HL-60/S4 treated with retinoic acid at 250 ng/mL for 4 days and 3 days (cell line): ENCODE measurements around the gene U2AF1.
"Not testable (repeated sequence)": the region's sequence is repeated elsewhere in the genome, so short reads cannot be mapped to it uniquely, and the experiment has no call there.

Source experiments
- in situ Hi-C: fragments of 300-500 bp; cut with MboI; formaldehyde crosslinking; loops from 2 replicates; pipeline ENCODE4 v1.7.0; 2022; ENCODE audit warnings: low sequenced_read_pairs

The U2AF1 gene, protein sequence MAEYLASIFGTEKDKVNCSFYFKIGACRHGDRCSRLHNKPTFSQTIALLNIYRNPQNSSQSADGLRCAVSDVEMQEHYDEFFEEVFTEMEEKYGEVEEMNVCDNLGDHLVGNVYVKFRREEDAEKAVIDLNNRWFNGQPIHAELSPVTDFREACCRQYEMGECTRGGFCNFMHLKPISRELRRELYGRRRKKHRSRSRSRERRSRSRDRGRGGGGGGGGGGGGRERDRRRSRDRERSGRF

DNA sequence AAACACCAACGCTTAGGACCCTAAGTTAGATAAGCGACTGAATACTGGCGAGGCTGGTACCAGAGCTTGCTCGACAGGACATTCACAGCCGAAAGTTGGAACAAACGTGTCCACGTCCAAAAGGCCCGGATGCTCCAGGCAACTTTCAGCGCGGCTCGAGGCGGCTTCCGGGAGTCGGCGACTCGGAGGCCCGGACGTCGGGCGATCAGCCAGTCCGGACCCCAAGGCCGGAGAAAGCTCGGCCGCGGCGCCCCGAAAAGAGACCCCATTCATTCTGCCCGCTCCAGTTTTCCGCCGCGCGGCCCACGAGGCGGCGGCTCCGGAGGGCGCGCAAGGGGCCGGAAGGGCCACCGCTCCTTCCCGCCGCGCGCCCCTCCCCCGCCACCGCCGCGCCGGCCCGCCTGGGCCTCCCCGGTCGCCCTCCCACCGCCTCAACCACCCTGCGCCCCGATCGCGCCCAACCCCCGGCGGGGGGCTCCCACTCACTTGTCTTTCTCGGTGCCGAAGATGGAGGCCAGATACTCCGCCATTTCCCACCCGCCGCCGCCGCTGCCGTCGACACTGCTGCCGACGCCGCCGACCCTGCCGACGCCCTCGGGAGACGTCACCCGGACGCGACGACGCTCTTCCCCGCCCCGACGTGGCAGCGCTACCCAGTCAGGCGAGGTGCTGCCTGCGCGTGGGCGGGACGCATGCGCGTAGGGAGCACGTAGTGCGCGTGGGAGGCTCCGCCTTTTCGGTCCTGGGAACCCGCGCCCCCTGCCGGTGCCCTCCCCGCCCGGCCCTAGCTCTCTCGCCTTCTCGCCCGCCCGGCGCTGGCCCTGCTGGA, at the start of gene U2AF1:
Gene U2AF1 (minus strand): TSS at position 606 of the 829 bp plus-strand sequence. CDS start 76 bp downstream, at position 530.
- in situ Hi-C loops: not testable (repeated sequence)

DNA sequence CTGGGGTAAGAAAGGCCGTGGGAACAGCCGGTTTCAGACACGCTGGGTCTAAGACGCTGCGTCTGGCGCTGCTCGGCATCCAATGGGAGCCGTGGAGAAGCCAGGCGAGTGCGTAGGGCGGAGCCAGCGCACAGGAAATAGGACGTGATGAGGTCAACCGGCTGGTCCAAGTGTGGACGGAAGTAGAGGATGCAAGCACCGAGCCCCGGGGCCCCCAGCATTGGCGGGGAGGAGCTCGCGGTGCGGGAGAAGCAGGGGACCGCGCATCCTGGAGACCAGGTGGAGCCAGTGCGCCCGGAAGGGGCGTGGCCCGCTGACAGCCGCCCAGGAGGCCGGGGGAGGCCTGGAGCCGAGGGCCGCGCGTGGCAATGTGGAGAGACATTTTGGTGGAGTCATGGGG, 46.2 kb upstream of the U2AF1 start:
- in situ Hi-C loops: not testable (repeated sequence)

DNA sequence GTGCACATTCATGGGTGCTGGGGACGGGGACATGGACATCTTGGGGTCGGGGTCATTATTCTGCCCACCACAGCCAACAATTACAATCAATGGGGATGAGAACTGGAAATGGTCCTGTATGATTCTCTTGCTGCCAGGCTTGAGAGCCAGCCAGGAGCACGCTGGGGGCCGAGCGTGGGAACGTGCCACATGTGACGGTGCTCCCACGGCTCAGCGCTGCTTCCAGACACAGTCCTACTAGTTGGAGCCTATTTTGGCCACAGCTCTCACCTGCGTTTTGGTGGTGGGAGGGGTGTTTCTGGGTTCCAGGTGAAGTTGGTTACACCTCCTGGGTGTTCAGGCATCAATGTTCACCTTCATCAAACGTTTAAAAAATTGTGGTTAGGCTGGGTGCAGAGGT, 42.0 kb upstream of the U2AF1 start:
- in situ Hi-C loops: not testable (repeated sequence)

DNA sequence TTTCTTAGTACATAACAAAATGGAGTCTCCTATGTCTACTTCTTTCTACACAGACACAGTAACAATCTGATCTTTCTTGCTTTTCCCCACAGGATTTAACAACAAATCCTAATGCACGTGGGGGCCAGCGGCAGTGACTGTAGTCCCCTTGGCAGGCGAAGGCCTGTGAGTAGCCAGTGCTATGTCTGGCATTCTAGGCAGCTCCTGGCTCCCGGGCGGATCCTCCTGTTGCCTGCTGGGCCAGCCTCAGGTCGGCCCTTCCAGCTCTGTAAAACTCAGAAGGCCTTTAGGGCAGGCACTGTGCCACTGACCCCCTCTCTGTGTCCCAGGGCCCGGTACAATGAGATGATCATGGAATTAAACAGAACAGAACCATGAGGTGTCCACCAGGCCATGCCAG, 40.6 kb upstream of the U2AF1 start:
- in situ Hi-C loops: not testable (repeated sequence)

DNA sequence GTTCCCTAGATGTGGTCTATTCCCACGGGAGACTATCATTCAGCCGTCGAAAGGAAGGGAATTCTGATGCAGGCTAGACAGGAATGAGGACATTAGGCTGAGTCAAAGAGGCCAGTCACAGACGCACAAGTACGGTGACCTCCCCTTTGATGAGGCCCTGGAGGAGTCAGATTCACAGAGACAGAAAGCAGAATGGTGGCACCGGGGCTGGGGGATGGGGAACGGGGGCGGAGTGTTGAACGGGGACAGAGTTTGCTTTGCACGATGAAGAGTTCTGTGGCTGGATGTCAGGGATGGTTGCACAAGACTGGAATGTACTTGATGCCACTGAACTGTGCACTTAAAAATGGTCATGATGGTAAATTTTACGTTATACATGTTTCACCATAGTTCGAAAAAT, 39.3 kb upstream of the U2AF1 start:
- in situ Hi-C loops: not testable (repeated sequence)

DNA sequence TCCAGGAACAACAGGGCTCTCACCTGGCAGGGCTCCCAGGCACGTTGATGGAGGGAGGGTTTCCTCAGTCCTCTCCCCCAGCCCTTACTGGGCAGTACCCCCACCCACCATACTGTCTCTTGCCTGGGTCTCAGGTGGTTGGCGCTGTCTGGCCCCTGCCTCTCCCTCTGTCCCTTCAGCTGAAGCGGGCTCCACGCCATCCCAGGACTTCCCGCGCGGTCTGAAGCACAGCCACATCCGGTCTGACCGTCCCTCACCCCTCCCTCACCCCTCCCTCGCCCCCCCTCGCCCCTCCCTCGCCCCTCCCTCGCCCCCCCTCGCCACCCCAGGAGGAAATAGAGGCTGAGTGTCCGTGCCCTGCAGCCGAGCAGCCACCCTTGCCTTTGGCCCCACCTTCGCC, 34.0 kb upstream of the U2AF1 start:
- in situ Hi-C loops: not testable (repeated sequence)

DNA sequence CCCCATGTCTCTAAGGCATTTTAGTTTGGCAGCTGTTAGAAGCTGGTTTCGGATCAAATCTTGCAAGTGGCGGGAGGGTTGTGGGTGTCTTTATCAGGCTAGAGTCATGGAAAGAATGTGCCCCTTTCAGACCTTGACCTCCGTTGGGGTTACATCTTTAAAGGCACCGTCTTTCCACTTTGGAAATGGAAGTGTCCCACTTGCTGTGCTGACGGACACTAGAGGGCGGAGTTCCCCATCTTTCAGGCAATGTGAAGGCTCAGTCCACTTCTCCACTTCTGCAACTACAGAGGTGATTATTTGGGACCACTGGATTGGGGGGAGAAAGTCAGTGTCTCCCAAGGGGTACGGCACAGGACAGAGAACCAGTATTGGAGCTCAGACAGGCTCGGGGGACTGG, 31.6 kb upstream of the U2AF1 start:
- in situ Hi-C loops: not testable (repeated sequence)

DNA sequence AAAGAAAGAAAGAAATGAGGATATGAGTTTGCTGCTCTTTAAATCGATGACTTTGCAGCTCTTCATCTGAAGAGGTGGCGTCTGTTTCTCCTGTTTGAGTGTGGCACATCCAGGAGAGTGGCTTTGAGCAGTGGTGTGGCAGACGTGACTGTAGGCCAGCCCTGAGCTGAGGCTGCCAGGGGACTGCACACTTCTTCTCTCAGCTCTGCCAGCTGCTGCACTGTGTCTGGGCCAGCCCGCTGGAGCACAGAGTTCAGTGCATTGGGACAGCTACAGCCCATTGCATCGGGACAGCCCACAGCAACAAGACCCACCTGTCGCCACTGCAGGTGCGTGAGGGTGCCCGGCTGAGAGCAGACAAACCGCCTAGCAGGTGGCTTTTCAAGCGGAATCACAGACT, 27.1 kb upstream of the U2AF1 start:
- in situ Hi-C loops: not testable (repeated sequence)

DNA sequence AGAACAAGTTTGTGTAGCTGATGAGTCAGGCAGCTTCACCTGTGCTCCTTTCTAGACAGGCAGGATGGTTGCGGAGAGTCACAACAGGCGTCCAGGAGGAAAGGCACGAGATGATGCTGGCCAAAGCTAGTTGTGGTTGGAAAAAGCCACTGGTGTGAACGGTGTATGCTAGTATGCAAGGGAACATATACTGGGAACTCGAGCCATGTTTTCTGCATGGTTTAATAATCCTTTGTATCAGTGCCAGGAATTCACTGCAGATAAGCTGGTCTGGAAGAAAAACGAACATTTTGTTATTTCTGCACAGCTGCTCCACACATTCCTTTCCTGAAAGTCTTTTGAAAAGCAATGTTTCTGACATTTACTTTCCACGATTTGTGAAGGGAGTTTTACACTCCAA, 22.7 kb upstream of the U2AF1 start:
- in situ Hi-C loops: not testable (repeated sequence)

DNA sequence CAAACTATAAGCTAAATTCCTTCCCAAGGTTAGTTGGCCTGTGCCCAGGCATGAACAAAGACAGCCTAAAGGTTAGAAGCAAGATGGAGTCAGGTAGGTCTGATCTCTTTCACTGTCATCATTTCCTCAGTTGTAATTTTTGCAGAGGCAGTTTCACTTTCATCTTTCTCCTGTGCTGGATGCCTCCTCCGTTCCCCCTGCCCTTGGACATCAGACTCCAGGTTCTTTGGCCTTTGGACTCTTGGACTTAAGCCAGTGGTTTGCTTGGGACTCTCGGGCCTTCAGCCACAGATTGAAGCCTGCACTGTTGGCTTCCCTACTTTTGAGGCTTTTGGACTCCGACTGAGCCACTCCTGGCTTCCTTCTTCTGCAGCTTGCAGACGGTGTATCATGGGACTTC, 8.6 kb upstream of the U2AF1 start:
- in situ Hi-C loops: not testable (repeated sequence)

DNA sequence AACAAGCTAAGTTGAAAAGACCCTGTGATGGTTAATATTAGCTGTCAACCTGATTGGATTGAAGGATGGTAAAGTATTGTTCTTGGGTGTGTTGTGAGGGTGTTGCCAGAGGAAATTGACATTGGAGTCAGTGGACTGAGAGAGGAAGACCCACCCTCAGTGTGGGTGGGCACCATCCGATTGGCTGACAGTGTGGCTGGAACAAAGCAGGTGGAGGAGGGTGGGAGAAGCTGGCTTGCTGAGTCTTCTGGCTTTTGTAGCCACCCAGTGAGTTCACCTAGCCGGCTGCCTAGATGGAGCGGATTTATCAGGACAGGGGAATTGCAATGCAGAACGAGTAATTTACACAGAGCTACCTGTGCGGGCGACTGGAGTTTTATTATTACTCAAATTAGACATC, 7.1 kb upstream of the U2AF1 start:
- in situ Hi-C loops: not testable (repeated sequence)

DNA sequence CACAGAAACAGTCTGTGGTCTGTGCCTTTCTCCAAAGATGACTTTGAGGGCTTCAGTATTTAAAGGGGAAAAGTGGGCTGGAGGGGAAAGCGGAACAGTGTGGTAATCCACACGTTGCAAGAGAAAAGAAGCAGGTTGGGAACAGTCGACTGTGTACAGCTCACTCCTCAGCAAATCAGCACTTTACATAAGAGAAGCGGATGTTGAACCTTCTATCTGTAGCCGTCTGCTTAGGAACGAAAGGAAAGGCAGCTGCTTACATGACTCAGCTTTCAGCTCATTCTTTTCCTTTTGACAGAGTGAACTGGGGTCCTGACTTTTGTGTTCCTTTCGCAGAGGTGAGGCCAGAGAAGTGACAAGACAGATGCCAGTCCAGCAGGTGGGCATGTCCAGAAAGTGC, 1.6 kb upstream of the U2AF1 start:
- in situ Hi-C loops: not testable (repeated sequence)

DNA sequence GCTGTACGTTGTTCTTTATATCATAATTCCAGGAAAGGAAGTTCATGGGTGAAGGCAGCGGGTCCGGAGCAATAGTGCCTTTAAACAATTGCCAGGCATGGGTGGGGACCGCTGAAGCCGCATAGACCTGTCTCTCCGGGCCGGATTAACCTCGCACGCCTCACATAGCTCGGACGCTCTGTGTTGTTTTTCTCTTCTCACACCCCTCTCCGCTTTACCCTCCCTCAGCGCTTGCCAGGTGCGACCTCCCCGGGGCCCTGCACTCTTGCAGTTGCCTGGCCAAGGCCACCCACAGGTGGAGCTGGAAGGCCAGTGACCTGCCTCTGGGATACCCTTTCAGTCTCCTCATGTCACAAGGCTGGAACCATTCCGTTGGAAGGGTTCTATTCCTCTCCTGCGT, 807 bp upstream of the U2AF1 start:
- in situ Hi-C loops: not testable (repeated sequence)

DNA sequence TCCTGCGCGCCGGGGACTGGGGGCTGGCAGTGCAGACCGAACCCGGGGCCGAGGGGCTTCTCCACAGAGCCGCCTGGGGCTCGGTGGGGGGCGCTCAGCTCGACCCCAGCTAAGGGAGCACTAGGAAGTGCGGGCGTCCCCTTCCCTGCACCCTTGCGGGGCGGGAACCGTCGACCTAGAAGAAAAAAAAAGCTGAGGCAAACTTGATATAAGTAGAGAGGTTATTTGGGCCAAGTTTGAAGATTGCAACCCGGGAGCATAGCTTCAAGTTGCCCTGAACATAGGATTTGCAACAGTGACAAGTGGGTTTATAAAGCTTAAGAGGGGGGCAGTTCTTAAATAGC, 396 bp upstream of the U2AF1 start:
- in situ Hi-C loops: not testable (repeated sequence)

DNA sequence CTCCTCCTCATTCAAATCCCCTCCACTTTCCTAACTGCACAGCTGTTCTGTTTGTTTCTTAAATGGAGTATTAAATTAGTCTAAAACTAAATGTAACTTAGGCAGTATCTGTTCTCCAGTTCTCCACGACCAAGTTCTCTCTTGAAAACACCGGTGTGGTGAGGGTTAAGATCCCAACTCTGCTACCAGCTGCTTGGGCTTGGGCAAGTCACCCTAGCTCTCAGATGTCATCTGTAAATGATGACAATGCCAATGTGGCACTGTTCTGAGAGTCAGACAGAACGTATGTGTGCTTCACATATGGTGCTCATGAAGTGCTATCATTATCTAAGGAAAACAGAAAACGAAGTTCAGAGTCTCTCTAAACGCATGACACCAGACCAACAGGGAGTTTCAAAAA, 2.7 kb downstream of the U2AF1 start:
- in situ Hi-C loops: not testable (repeated sequence)

DNA sequence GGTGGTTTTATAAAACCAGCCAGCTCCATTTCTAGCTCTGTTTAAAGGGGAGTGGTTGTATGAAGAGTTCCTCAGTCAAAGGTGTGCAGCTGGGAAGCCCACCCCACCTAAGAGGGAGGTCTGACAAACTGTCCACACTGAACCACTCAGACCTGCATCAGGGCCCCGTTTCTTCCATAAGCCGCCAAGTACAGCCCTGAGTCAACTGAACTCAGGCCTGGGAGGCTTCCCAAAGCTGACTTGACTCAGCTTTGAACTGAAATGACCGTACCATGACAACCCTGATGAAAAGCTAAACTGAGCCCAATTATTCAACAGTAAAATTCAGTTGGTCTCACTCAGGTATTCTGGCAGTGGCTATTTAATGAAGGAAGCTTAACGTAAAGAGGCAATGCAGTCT, 5.1 kb downstream of the U2AF1 start:
- in situ Hi-C loops: not testable (repeated sequence)

DNA sequence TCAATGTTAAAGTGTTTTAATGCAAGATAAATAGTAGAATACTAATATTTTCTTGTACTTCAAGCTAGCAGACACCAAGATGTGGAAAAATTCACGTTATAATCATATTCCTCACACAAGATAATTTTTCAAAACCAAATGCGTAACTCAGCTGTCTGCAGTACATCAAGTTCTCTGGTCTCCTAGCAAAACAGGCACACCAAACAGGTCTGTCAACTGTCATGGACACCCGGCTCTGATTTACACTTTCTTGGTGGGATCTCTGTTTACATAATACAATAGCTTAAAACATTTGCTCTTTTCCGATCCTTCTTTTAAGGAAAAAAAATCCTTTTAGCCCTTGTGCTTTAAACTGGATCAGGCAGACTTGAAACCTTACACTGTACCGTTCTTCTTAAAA, 5.7 kb downstream of the U2AF1 start:
- in situ Hi-C loops: not testable (repeated sequence)

DNA sequence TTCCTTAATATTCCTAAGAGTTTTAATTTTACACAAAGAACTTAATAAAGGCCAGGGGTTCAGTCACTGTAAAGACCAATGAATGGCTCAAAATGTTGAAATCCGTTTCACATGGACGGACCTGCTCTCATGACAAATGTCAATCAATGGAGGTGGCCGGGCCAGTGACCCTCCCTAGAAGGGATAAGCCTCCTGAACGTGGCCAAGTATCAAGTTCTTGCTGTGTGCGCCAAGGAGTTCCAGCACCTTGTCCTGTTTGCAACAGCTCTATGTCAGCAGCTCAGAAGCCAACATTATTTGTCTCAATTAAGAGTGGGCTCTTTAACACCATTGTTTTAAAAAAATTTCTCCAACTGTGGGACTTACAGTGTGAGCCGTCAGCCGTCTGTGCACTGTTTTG, 6.4 kb downstream of the U2AF1 start:
- in situ Hi-C loops: not testable (repeated sequence)

DNA sequence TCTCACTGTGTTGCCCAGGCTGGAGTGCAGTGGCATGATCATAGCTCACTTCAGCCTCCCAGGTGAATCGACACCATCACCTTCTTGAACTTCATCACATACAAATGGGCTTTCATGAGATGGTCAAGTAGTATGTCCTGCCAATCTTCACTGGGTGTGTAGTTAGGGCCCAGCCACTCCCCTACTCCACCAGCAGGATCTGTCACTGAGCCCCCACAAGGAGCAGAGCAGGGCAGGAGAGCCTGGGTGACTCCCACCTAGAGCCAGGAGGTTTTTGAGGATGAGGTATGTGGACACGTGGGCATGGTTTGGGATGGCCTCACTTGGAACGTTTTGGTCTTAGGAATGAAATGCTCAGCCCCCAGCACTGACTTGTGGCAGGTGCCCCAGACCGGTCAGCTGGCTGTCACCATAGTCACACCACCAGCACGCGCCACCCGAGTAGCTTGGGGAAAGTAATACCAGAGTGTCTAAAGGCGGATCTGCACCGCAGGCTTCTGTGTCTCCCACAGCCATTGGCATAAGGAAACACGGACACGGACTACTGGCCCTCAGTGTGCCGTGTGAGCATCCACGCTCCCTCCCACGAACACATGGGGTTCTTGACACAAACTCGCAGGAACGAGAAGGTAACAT, 15.3 kb downstream of the U2AF1 start:
- in situ Hi-C loops: not testable (repeated sequence)

DNA sequence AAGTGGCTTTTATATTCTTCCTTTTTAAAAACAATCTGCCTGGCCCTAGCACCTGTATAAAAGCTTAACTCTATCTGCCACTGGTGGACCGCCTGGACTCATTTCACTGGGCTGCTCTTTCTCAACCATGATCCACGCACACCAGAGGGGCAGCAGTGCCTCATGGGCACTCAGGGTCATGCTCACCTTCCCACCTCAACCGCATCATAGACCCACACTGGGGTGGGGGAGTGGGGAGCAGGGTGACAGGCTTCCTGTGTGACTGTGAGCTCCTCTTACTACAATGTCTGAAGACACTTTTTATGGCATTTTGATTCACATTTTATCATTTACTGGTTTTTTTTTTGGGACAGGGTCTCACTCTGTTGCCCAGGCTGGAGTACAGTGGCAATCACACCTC, 16.4 kb downstream of the U2AF1 start:
- in situ Hi-C loops: not testable (repeated sequence)

DNA sequence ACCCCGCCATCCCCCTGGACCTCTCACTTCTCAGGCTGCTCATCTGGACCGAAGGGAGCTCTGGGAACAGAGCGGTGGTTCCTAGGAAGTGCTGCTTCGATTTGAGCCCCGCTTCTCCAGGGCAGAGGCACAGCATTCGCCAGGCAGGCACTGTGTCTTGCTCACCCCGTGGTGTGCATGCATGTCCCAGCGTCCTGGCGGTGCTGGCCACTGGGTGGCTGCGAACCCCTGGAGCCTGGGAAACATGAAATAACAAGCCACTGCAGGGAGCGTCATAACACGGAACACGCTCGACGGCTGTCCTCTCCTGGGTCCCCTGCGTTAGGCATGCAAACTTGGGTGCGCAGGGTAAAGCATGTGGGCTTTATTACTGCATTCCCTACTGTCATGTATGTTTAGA, 17.9 kb downstream of the U2AF1 start:
- in situ Hi-C loops: not testable (repeated sequence)
